HG03378 (cell line): ENCODE measurements around the gene PHRF1.

ENCODE experiments used
- ATAC-seq: cut with Tn5 transposase; IDR thresholded peaks from one replicate; pipeline ENCODE4 v1.9.1; 2021; ENCODE audit warnings: mild to moderate bottlenecking, moderate library complexity; ENCODE audit not compliant: unreplicated experiment

PHRF1 gene

DNA sequence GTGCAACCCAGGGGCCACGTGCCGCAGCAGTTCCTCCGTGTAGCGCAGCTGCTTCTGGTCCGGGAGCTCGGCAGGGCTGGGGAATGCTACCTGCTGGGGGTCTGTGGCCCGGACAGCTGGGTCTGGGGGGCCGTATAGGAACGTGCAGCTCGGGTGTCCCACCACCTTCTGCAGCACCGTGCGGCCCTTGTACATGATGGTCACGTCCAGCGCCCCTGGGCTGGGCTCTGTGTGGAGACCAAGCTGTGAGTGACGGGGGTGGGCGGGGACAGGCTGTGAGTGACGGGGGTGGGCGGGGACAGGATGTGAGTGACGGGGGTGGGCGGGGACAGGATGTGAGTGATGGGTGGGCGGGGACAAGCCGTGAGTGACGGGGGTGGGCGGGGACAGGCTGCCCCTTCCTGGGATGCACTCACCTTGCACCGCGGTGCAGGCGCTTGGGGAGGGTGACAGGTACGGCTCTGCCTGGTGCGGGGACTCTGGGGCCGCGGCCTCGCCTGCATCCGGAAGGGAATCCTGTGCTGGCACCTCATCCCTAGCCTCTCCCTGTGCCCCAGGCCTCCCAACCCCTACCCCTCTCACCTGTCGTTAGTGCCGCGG, 37.2 kb downstream of the PHRF1 start:
- no peak for ATAC-seq

GRCh38 chr11:614021-614622, 37.9 kb downstream of the PHRF1 start:
- ATAC-seq = no peak

GRCh38 chr11:614623-615503, 38.6 kb downstream of the PHRF1 start:
- no peak for ATAC-seq

- ATAC-seq = peak; percentile 72
Observed at GRCh38 chr11:615504-616319, 39.4 kb downstream of the PHRF1 start, which contains the start of gene IRF7. Gene IRF7 (minus strand): TSS chr11:615950. CDS start chr11:615364, 586 bp downstream.

DNA sequence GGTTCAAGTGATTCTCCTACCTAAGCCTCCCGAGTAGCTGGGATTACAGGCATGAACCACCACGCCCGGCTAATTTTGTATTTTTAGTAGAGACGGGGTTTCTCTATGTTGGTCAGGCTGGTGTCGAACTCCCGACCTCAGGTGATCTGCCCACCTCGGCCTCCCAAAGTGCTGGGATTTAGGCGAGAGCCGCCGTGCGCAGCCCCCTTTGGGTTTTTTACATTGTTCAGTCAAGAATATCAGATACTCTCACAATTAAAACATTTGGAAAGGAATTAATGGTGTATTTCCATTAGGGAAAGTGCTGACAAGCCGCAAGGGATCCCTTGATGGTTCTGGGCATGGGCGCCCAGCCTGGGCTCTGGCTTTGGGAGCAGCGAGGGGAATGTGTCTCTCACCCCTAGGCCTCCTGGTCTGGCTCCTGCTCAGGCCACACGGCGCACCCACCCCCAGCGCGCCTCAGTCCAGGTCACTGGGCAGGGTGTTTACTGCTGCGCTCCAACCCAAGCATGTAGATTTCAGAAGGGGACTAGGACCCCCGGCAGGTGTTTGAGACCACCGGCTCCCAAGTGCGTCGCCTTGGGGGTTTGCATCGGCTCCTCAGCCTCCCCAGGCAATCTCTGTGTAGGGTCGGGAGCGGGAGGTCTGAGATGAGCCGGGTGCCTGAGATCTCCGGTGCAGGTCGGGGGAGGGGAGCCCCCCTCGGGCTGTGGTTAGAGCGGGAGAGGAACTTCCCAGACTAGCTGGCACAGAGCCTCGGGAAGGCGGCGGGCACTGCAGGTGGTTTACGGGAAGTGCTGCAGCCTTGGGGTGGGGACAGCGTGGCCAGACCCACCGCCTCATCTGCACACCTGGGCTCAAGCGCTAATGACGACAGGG, 40.3 kb downstream of the PHRF1 start:
- ATAC-seq = no peak

DNA sequence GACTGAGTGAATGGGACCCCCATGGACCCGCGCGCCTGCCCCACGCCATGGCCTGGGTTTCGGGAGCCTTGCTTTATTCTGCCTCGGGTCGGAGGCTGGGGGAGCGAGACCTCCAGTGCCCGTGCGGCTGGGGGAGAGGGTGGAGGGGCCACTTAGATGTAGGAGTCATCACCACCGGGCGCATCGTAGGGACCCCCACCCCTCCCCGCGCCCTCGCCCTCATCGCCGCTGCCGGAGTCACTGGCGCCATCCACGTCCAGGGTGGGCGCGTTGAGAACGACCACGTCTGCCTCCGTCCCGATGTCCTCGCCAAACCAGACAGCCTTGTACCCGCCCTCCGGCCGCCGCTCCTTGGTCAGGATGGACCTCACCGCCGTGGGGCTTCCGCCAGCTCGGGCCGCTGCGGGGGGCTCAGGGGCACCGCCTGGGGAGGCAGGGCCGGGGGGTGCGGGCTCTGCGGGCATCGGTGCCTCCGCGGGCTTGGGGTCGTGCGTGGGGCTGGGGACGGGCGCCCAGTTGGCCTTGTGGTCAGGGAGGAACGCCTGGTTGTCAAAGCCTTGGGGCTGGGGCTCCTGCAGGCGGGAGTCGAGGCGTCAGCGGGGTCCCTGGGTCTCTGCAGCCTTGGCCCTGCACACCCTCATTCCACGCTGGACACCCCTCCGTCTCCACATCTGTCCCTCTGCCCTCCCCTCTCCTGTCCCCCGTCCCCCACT, 41.1 kb downstream of the PHRF1 start:
- ATAC-seq = no peak

DNA sequence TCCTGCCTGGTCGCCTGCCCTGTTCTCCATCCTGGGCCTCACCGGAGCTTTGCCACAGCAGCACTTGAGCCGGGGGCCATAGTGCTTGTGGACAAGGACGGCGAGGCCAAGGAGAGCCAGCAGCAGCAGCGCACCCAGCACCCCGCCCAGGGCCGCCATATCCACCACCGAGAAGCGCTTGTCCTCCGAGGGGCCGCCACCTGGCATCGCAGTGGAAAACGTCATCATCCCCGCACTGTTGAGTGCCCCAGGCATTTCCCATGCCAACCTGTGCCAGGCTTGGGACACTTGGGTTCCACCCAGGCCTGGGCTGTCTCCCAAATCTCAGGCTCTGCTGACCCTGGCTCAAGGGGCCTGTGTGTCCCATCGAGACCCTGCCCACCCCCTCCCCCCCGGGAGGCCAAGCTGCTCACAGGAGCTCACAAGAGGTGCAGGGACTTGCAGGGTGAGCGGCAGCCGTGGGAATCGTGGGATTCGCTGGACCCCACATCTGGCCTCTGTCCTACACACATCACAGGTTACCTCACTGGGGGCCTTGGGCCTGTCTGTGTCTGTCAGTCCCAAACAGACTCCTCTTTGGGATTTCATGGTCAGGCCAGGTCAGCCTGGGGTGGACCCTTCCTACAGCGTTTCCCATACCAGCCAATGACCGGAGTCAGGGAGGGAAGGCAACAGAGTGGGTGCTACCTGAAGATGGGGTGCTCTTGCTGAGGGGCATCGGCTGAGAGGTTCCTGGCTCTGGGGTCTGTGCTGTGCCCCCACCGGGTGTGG, 41.8 kb downstream of the PHRF1 start:
- no peak for ATAC-seq

DNA sequence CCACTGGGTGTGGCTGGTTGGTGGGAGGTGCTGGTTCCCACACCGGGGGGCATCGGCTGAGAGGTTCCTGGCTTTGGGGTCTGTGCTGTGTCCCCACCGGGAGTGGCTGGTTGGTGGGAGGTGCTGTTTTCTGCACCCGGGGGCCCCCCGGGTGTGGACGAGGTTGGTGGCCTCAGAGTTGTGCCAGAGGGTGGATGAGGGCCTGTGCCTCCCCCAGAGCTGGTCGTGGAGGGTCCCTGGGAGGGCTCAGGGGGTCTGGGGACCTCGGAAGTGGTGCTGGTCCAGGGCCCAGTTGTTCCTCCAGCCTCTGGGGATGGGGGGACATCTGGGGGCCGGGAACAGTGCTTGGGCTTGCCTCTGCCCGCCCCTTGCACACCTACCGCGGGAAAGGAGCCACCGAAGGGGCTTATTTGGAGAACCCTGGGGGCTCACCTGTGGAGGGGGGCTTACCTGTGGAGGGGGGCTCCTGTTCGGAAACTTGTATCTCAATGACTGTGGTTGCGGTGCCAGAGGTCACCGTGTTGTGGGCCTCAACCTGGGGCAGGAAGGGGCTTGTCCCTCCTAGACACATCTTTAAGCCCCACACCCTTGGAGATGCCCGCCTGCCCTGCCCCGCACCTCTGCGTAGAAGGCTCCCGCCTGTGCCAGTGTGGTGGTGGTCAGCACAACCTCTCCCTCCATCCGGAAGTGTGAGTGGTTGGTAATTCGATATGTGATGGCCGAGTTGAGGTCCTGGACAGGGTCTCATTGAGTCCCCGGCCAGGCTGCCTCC, 42.8 kb downstream of the PHRF1 start:
- no peak for ATAC-seq

DNA sequence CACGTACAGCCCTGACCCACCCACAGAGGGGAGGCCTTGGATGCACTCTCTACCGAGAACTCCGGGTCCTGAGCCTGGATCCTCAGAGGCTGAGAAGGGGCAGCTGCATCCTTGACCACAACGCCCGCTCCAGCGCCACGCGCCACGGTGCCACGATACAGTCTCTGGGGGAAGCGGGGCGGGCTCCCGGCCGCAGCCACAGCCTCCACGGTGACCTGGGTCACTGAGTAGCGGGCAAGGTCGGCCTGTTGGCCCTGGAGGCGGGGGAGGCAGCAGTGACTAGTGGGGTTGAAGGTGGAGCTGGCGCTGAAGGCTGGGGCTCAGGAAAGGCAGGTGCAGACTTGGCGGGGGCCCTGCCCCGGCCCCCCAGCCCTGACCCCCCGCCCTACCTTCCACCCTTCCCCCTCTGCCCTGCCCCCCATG, 43.4 kb downstream of the PHRF1 start:
- no peak for ATAC-seq

- ATAC-seq = no peak
Observed at GRCh38 chr11:620201-620600, 43.9 kb downstream of the PHRF1 start.

- ATAC-seq = no peak
Observed at GRCh38 chr11:620935-621814, 44.9 kb downstream of the PHRF1 start.

DNA sequence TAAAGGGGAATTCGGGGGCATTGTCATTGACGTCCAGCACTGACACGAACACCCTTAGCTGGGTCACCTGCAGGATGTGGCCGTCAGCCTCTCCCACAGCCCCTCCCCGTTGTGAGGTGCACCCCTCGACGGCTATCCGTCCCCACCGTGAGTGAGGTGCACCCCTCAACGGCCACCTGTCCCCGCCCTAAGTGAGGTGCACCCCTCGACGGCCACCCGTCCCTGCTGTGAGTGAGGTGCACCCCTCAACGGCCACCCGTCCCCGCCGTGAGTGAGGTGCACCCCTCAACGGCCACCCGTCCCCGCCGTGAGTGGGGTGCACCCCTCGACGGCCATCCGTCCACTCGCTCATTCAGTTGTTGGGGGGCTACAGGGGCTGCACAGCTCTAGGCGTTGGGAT, 45.6 kb downstream of the PHRF1 start:
- no peak for ATAC-seq

- no peak for ATAC-seq
Observed at GRCh38 chr11:623349-623869, 47.1 kb downstream of the PHRF1 start.

DNA sequence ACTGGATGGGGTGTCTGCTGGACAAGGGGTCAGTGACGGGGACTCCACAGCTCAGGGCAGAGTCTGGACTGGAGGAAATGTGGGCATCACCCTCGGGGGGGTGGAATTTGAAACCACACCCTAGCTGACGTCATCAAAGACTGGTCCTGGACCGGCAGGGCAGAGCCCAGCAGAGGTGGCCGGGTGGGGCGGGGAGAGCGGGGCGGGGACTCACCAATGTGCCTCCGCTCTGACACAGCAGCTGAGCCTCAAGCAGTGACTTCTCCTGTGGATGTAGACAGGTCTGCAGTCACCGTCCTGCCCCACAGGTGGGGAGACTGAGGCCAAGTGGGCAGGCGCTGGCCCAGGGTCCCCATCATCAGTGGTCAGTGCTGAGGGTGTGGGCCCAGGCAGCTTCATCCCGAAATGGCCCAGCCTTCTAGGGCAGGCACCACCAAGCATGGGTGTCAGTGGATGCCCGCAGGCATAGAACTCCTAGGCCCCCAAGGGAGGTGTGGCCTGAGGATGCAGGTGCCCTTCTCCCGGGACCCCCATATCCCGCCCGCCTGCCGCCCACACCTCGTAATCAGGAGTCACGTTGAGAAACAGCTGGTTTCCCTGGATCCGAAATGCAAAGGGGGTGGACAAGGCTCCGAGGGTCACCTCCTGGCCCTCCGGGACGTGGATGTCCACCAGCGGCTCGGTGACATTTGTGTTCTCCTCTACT, 47.9 kb downstream of the PHRF1 start:
- ATAC-seq = no peak

DNA sequence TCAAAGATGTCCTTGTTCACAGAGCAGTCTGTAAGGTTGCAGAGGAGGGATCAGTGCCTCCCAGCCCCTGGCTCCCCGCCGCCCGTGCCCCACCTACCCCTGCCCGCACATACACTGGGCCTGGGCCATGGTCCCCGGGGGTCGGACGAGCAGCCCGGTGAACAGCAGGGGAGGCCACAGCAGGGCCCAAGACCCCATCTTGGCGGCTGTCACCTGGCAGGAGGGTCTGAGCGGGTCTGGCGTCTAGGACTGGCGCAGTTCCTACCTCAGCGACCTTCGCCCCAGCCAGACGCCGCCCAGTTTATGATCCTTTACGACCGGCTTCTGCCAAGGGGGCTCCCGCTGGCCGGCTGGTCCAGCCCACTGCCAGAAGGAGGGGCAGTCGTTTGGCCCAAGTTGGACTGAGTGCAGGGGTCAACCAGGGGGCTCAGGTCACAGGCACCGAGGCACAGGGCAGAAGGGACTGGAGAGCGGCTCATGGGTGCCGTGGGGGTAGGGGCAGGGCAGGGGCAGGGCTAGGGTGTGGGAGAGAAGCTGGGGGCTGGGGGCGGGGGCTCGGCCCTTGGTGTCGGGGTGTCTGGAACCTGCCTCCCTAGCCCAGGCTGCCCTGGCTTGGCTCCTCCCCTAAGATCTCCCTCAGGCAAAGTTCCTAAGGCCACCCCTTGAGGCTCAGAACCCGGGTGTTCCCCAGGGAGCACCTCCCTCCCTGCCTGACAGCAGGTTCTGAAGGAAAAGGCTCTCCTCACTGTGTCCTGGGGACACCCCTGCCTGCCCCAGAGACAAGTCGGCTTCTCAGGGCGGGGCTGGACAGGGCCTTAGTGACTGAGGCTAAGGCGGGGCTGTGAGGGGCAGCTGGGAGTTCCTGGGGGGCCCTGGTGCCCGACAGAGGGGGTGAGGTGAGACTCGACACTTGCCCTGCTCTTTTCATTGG, 48.7 kb downstream of the PHRF1 start, which contains the start of gene CDHR5:
TSS of gene CDHR5 (minus strand) at position 251 of the 931 bp plus-strand sequence. CDS start at position 198, 53 bp downstream.
- ATAC-seq = no peak
